SK-N-MC (cell line): ENCODE data around the gene LRPAP1.

Source experiments
- EZH2 ChIP-seq: fragments of 200-600 bp; sonication (generic); IDR thresholded peaks from one replicate; pipeline ENCODE4 v1.6.1; 2017; ENCODE audit warnings: antibody characterized with exemption
- FOXP2 ChIP-seq: optimal IDR thresholded peaks from 2 replicates; pipeline ENCODE3; 2011; ENCODE audit warnings: mild to moderate bottlenecking, moderate library complexity; ENCODE audit not compliant: insufficient read depth; ENCODE audit errors: extremely low read length, control extremely low read depth
- POLR2AphosphoS5 ChIP-seq: IDR thresholded peaks from 2 replicates; pipeline ENCODE4 v1.6.1; 2012; ENCODE audit warnings: mild to moderate bottlenecking, low read depth, low read length, borderline replicate concordance

- TF ChIP-seq POLR2AphosphoS5 = no peak
- no peak for TF ChIP-seq EZH2
- TF ChIP-seq FOXP2 = no peak
Measured at GRCh38 chr4:3475041-3475712, 57.0 kb downstream of the LRPAP1 start.
